H1 (cell line): ENCODE measurements around the gene DHFR2. TPM values are rescaled to one million over a fixed set of nuclear protein-coding genes. Genes with fewer than 3 reads are reported as not detected.

Experiments
- CTCF ChIA-PET: fragments of 300-600 bp; sonication (Branson Sonifier 250); formaldehyde crosslinking; loops from one replicate; lab custom pipeline; 2021; ENCODE audit not compliant: partially characterized antibody; lab: Charles Lee
- POLR2A ChIA-PET: fragments of 300-600 bp; sonication (Branson Sonifier 250); formaldehyde crosslinking; loops from one replicate; lab custom pipeline; 2021; ENCODE audit warnings: inconsistent platforms; ENCODE audit not compliant: partially characterized antibody; lab: Charles Lee
- DNase-seq, 2 experiments: peaks; one replicate each; pipeline versions ENCODE4 v3.0.0 to v3.0.0-alpha.2; 2010 to 2022; ENCODE audit warnings: low spot score in 2 of 2, low read depth in 1 of 2, mixed read lengths in 1 of 2
- FAIRE-seq: peaks from 2 replicates; lab custom pipeline; 2011; peaks lifted over from hg19 to GRCh38; lab: Jason Lieb, UNC
- H2AFZ ChIP-seq: 2 replicates; pipeline ENCODE4 v1.8.1; 2012; ENCODE audit warnings: low read length, inconsistent platforms
- H2AK5ac ChIP-seq: 2 replicates; pipeline ENCODE4 v1.6.1; 2013; ENCODE audit warnings: low read depth, low read length
- H2BK120ac ChIP-seq: replicated peaks from 2 replicates; pipeline ENCODE3; 2013; ENCODE audit warnings: low read depth, low read length, inconsistent platforms
- H2BK12ac ChIP-seq: 2 replicates; pipeline ENCODE4 v1.6.1; 2013; ENCODE audit warnings: low read depth, low read length
- H2BK15ac ChIP-seq: 2 replicates; pipeline ENCODE4 v1.6.1; 2013; ENCODE audit warnings: low read length
- H2BK20ac ChIP-seq: 2 replicates; pipeline ENCODE4 v1.6.1; 2013; ENCODE audit warnings: low read length
- H2BK5ac ChIP-seq: 2 replicates; pipeline ENCODE4 v1.6.1; 2013; ENCODE audit warnings: low read depth, low read length
- H3K14ac ChIP-seq: 2 replicates; pipeline ENCODE4 v1.6.1; 2013; ENCODE audit warnings: inconsistent platforms; ENCODE audit not compliant: insufficient read length
- H3K18ac ChIP-seq: 2 replicates; pipeline ENCODE4 v1.6.1; 2013; ENCODE audit warnings: low read length; ENCODE audit errors: extremely low read depth
- H3K23ac ChIP-seq: 2 replicates; pipeline ENCODE4 v1.6.1; 2013; ENCODE audit warnings: inconsistent platforms; ENCODE audit not compliant: insufficient read length
- H3K23me2 ChIP-seq: 2 replicates; pipeline ENCODE4 v1.6.1; 2013; ENCODE audit warnings: low read depth, low read length
- H3K27ac ChIP-seq: 2 replicates; pipeline ENCODE4 v1.6.1; 2011; ENCODE audit warnings: low read depth, low read length, inconsistent platforms
- H3K27me3 ChIP-seq, 4 experiments: replicated peaks in 1 of 4; 1 replicate in 1 of 4; 2 replicates in 3 of 4; pipeline versions ENCODE4 v1.6.1 to v1.8.1; 2011 to 2013; ENCODE audit warnings: low read length in 3 of 4, mild to moderate bottlenecking in 3 of 4, inconsistent platforms in 2 of 4, mixed read lengths in 2 of 4, moderate library complexity in 1 of 4; ENCODE audit not compliant: control insufficient read depth in 3 of 4, insufficient read depth in 3 of 4; ENCODE audit errors: extremely low read depth in 1 of 4
- H3K36me3 ChIP-seq, 4 experiments: 2 replicates each; pipeline versions ENCODE4 v1.6.1 to v1.8.1; 2011 to 2013; ENCODE audit warnings: mild to moderate bottlenecking in 4 of 4, low read length in 3 of 4, moderate library complexity in 2 of 4, control low read depth in 1 of 4, inconsistent platforms in 1 of 4; ENCODE audit not compliant: insufficient read depth in 4 of 4, control insufficient read depth in 2 of 4
- H3K4ac ChIP-seq: replicated peaks from 2 replicates; pipeline ENCODE3; 2013; ENCODE audit warnings: low read length, low read depth, mixed read lengths, inconsistent platforms; ENCODE audit not compliant: insufficient read length
- H3K4me1 ChIP-seq, 4 experiments: replicated peaks in 1 of 4; 1 replicate in 1 of 4; 2 replicates in 3 of 4; pipeline versions ENCODE4 v1.6.1 to v1.8.1; 2011 to 2013; ENCODE audit warnings: low read length in 3 of 4, inconsistent platforms in 2 of 4, mixed read lengths in 1 of 4; ENCODE audit not compliant: insufficient read depth in 4 of 4, control insufficient read depth in 3 of 4
- H3K4me2 ChIP-seq, 2 experiments: 2 replicates each; pipeline versions ENCODE4 v1.6.1 to v1.8.1; 2011 to 2013; ENCODE audit warnings: low read depth in 2 of 2, low read length in 2 of 2, control low read depth in 1 of 2, inconsistent platforms in 1 of 2, mild to moderate bottlenecking in 1 of 2; ENCODE audit not compliant: insufficient read depth in 1 of 2
- H3K4me3 ChIP-seq, 4 experiments: fragments of 200-600, 300-600 bp in 1 of 4; sonication (generic), shearing (Covaris generic), sonication (Bioruptor Twin) in 1 of 4; 2 replicates each; pipeline versions ENCODE4 v1.5.1 to v1.8.1; 2011 to 2016; ENCODE audit warnings: low read length in 4 of 4, low read depth in 3 of 4, control low read depth in 2 of 4, inconsistent platforms in 2 of 4, mild to moderate bottlenecking in 2 of 4, mixed read lengths in 1 of 4, moderate library complexity in 1 of 4; ENCODE audit not compliant: insufficient read depth in 2 of 4; ENCODE audit errors: extremely low read depth in 1 of 4
- H3K56ac ChIP-seq: replicated peaks from 2 replicates; pipeline ENCODE3; 2013; ENCODE audit warnings: low read depth, mild to moderate bottlenecking, mixed read lengths, low read length, inconsistent platforms; ENCODE audit not compliant: insufficient read length
- H3K79me1 ChIP-seq: 2 replicates; pipeline ENCODE4 v1.6.1; 2013; ENCODE audit warnings: low read depth, low read length, control low read depth
- H3K79me2 ChIP-seq, 2 experiments: 2 replicates each; pipeline versions ENCODE4 v1.6.1 to v1.8.1; 2012 to 2013; ENCODE audit warnings: low read length in 2 of 2, mild to moderate bottlenecking in 2 of 2, inconsistent platforms in 1 of 2; ENCODE audit not compliant: insufficient read depth in 2 of 2, control insufficient read depth in 1 of 2
- H3K9ac ChIP-seq, 4 experiments: replicated peaks in 1 of 4; 1 replicate in 1 of 4; 2 replicates in 3 of 4; pipeline versions ENCODE4 v1.6.1 to v1.8.1; 2011 to 2013; ENCODE audit warnings: low read depth in 3 of 4, low read length in 3 of 4, control low read depth in 2 of 4, mild to moderate bottlenecking in 2 of 4, moderate library complexity in 2 of 4, inconsistent platforms in 1 of 4; ENCODE audit errors: extremely low read depth in 1 of 4
- H3K9me3 ChIP-seq, 2 experiments: 2 replicates each; pipeline versions ENCODE4 v1.6.1 to v1.8.1; 2012 to 2013; ENCODE audit warnings: mild to moderate bottlenecking in 2 of 2, moderate library complexity in 2 of 2, control low read depth in 1 of 2, inconsistent platforms in 1 of 2, low read depth in 1 of 2, low read length in 1 of 2, mixed read lengths in 1 of 2; ENCODE audit not compliant: insufficient read depth in 2 of 2
- H4K20me1 ChIP-seq, 2 experiments: replicated peaks in 1 of 2; 2 replicates each; pipeline versions ENCODE3 to v1.8.1; 2011 to 2013; ENCODE audit warnings: inconsistent platforms in 2 of 2, low read length in 2 of 2, mild to moderate bottlenecking in 1 of 2; ENCODE audit not compliant: insufficient read depth in 2 of 2, control insufficient read depth in 1 of 2
- H4K5ac ChIP-seq: 2 replicates; pipeline ENCODE4 v1.6.1; 2013; ENCODE audit warnings: low read length, low read depth, mixed read lengths, inconsistent platforms; ENCODE audit not compliant: insufficient read length
- H4K8ac ChIP-seq: 2 replicates; pipeline ENCODE4 v1.8.0; 2013; ENCODE audit warnings: mild to moderate bottlenecking, moderate library complexity, low read length, inconsistent platforms; ENCODE audit not compliant: insufficient read depth; ENCODE audit errors: extremely low read depth
- H4K91ac ChIP-seq: replicated peaks from 2 replicates; pipeline ENCODE3; 2013; ENCODE audit warnings: low read length, mixed read lengths, inconsistent platforms; ENCODE audit not compliant: insufficient read length
- ASH2L ChIP-seq: fragments of 200-600, 300-600 bp; sonication (generic); IDR thresholded peaks from one replicate; pipeline ENCODE4 v1.7.1; 2017; ENCODE audit warnings: low read length
- ATF3 ChIP-seq: IDR thresholded peaks from 2 replicates; pipeline ENCODE4 v1.6.1; 2011; ENCODE audit warnings: low read depth, mild to moderate bottlenecking, low read length; ENCODE audit not compliant: insufficient read depth
- BACH1 ChIP-seq: IDR thresholded peaks from 2 replicates; pipeline ENCODE4 v1.6.1; 2012; ENCODE audit warnings: low read length, improper control_type of control experiment
- BRCA1 ChIP-seq: IDR thresholded peaks from 2 replicates; pipeline ENCODE4 v1.6.1; 2012; ENCODE audit warnings: low read depth, low read length, improper control_type of control experiment
- CHD1 ChIP-seq: IDR thresholded peaks from 2 replicates; pipeline ENCODE4 v1.6.1; 2012; ENCODE audit warnings: low read depth, low read length, improper control_type of control experiment
- CREB1 ChIP-seq: IDR thresholded peaks from 2 replicates; pipeline ENCODE4 v1.6.1; 2012; ENCODE audit warnings: inconsistent platforms
- GABPA ChIP-seq: IDR thresholded peaks from 2 replicates; pipeline ENCODE4 v1.6.1; 2011; ENCODE audit warnings: mild to moderate bottlenecking, low read length, moderate library complexity, borderline replicate concordance; ENCODE audit not compliant: insufficient read depth
- JUN ChIP-seq: IDR thresholded peaks from 2 replicates; pipeline ENCODE4 v1.6.1; 2011; ENCODE audit warnings: low read depth, mild to moderate bottlenecking, improper control_type of control experiment, low read length
- KDM4A ChIP-seq: IDR thresholded peaks from one replicate; pipeline ENCODE4 v1.7.1; 2012; ENCODE audit warnings: low read depth, mild to moderate bottlenecking, moderate library complexity, low read length, inconsistent platforms; ENCODE audit not compliant: severe bottlenecking
- NRF1 ChIP-seq: IDR thresholded peaks from 2 replicates; pipeline ENCODE4 v1.6.1; 2011; ENCODE audit warnings: mild to moderate bottlenecking, low read depth, low read length, improper control_type of control experiment
- POU5F1 ChIP-seq: IDR thresholded peaks from 2 replicates; pipeline ENCODE4 v1.6.1; 2011; ENCODE audit warnings: low read depth, mild to moderate bottlenecking, low read length, moderate library complexity
- RBBP5 ChIP-seq: IDR thresholded peaks from 2 replicates; pipeline ENCODE4 v1.7.1; 2012; ENCODE audit warnings: low read depth, mild to moderate bottlenecking, inconsistent platforms, low read length, moderate library complexity, borderline replicate concordance
- RFX5 ChIP-seq: IDR thresholded peaks from 2 replicates; pipeline ENCODE4 v1.6.1; 2011; ENCODE audit warnings: low read depth, low read length, improper control_type of control experiment, borderline replicate concordance
- SIN3A ChIP-seq, 2 experiments: IDR thresholded peaks in 1 of 2; conservative IDR thresholded peaks in 1 of 2; 2 replicates each; pipeline ENCODE4 v1.6.1; 2011 to 2012; ENCODE audit warnings: low read length in 2 of 2, improper control_type of control experiment in 1 of 2, low read depth in 1 of 2, mild to moderate bottlenecking in 1 of 2
- TAF1 ChIP-seq: IDR thresholded peaks from 2 replicates; pipeline ENCODE4 v1.6.1; 2011; ENCODE audit warnings: mild to moderate bottlenecking, low read depth, low read length
- WGBS, 2 experiments: shearing (Covaris generic) in 1 of 2; methylation state at CpG; one replicate each; pipeline versions ENCODE4 v1.1.6 to v1.1.7; 2013 to 2015; ENCODE audit warnings: low lambda C conversion rate in 2 of 2, mixed read lengths in 2 of 2, inconsistent platforms in 1 of 2, low coverage in 1 of 2, missing lambda C conversion rate in 1 of 2; ENCODE audit not compliant: insufficient replicate concordance in 2 of 2, insufficient coverage in 1 of 2, insufficient read length in 1 of 2; ENCODE audit errors: extremely low coverage in 1 of 2, missing lambda C conversion rate in 1 of 2; 5-methylcytosine and 5-hydroxymethylcytosine counted together
- polyA plus RNA-seq, 7 experiments: library from polyadenylated mRNA; depleted of rRNA in 3 of 7; stranded (reverse) in 5 of 7; unstranded in 2 of 7; fragments of >200 nt in 5 of 7; fragments of 200-250 nt in 2 of 7; gene quantifications; 1 replicate in 5 of 7; 2 replicates in 1 of 7; 4 replicates in 1 of 7; pipeline versions ENCODE4 v1.2.1 to v1.2.3, GENCODE V29; 2011 to 2013; ENCODE audit warnings: missing spikeins in 2 of 7, mixed read lengths in 2 of 7
- total RNA-seq: library from RNA; stranded (reverse); fragmentation: NEBNext Ultra II Directional; extraction: Animal tissue kit (Norgen Biotek cat#: 25700); gene quantifications from 2 replicates; pipeline ENCODE4 v1.2.1, GENCODE V29; 2021

DHFR2 gene
- total and polyA plus RNA-seq, 2 of the 8 experiments (the other 6 are each of a cell fraction or from before 2014, with no cell fraction given): 0.59 to 2.6 TPM

DNA sequence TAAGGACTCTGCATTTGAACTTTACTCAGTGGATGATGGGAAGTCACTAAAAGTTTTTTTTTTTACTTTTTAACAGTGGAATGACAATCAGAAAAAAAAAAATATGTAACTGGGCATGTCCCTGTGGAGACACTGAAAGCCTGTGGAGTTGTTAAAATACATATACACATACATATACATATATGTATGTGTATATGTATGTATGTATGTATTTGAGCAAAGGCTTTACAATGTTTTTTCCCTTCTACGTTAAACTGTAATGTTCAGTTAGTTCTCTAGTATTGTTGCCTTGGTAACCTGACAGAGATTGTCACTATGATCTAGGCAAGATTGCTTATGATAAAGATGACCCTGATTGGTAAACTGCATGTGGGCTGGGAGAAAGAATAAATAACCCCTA, 30.4 kb upstream of the DHFR2 start:
- Histone ChIP-seq H2BK12ac (no peak overlapping the region), H3K23ac (no peak overlapping the region), H3K14ac (no peak overlapping the region), H3K4me2 (no peak overlapping the region), H2AK5ac (no peak overlapping the region), H3K79me2 (no peaks in the 10 kb centered on the region), H3K27me3 (no peaks in the 10 kb centered on the region), H2BK15ac (no peak overlapping the region), H4K91ac (no peak overlapping the region), H4K20me1 (no peaks in the 10 kb centered on the region), H3K36me3 (peaks cover 0 to 5% (median 3%) of the 10 kb centered on the region in 4 experiments; a peak in 4 of 8 replicates), H4K8ac (no peak overlapping the region), H3K9me3 (no peaks in the 10 kb centered on the region), H2AFZ (no peak overlapping the region), H3K23me2 (no peaks in the 10 kb centered on the region), H3K18ac (no peak overlapping the region), H3K9ac (no peak overlapping the region), H4K5ac (no peak overlapping the region), H3K4me1 (no peaks in the 10 kb centered on the region), H2BK120ac (no peak overlapping the region), H2BK20ac (no peak overlapping the region), H3K27ac (no peak overlapping the region), H3K4me3 (no peak overlapping the region), H3K4ac (no peak overlapping the region), H3K79me1 (no peaks in the 10 kb centered on the region), H2BK5ac (no peak overlapping the region), H3K56ac (no peak overlapping the region)
- DNase-seq (no peak), FAIRE-seq (no peak)
- 86% methylated on average over 1 of the region's 1 CpG; no CpG with 5 or more reads in 1 of the 2 experiments for WGBS, 2 experiments
- CTCF ChIA-PET: interaction anchor here (1.2 kb wide), 1 partner anchor 9 kb away, joined by 3 read pairs; no protein-coding TSS in a partner anchor
- POLR2A ChIA-PET: no interaction called here
- TF ChIP-seq BACH1 (no peak), CHD1 (no peak), ATF3 (no peak), CREB1 (no peak), RFX5 (no peak), RBBP5 (no peak), NRF1 (no peak), JUN (no peak), TAF1 (no peak), POU5F1 (no peak), KDM4A (no peak), GABPA (no peak), BRCA1 (no peak), SIN3A (conservative IDR thresholded peaks at IDR 0.05 in 1 of 2, IDR thresholded peaks at IDR 0.05 in 1 of 2; ENCODE audit: low read depth in 1 of 2, low read length in 2 of 2) (no peak), ASH2L (no peak)
